Ramos (cell line): Measurements from ENCODE around the gene SLC26A9.
"Not testable (repeated sequence)": the region's sequence is repeated elsewhere in the genome, so short reads cannot be mapped to it uniquely, and the experiment has no call there.

ENCODE experiments used
- in situ Hi-C: fragments of 300-500 bp; cut with MboI; formaldehyde crosslinking; loops from one replicate; pipeline ENCODE4 v1.14.3; 2022; ENCODE audit warnings: low sequenced_read_pairs; ENCODE audit not compliant: unreplicated experiment

SLC26A9 gene

GRCh38 chr1:205914155-205914507 lies 29.1 kb downstream of the SLC26A9 start:
- in situ Hi-C loops: no loop called here

DNA sequence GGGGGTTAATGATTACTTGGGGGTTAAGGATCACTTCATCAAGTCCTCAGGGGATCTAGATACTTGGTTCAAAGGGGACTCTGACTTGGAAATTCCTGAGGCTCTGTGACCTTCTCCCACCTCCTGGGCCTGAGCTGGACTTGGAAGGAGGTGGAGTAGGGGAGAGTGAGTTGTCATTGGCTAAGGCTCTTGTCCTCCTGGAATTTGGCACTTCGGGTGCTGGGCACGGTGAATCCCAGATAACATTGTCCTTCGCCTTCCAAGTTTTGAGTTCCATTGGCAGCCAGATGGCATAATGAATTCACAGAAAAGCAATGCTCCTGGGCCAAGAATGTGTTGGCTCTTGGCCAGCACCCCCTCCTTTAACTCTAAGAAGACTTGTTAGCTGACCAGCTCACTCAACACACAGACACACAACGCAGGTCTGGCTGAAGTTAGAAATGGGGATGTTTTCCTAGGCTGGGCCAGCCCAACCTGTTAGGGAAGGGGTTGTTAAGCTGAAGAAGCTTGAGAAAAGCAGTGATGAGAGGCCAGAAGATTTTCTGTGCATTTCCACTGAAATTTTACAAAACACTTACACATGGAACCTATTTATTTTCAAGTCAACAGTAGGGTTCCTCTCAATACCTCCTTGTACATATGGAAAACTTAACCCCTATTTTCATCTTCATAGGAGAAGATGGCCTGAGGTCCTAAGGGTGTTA lies 29.7 kb downstream of the SLC26A9 start:
- in situ Hi-C loops: no loop called here

- in situ Hi-C loops: no loop called here
Measured at GRCh38 chr1:205907794-205908193, 35.5 kb downstream of the SLC26A9 start.

DNA sequence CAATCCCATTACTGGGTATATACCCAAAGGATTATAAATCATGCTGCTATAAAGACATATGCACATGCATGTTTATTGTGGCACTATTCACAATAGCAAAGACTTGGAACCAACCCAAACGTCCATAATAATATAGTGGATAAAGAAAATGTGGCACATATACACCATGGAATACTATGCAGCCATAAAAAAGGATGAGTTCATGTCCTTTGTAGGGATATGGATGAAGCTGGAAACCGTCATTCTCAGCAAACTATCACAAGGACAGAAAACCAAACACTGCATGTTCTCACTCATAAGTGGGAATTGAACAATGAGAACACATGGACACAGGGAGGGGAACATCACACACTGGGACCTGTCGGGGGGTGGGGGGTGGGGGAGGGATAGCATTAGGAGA lies 38.2 kb downstream of the SLC26A9 start:
- in situ Hi-C loops: not testable (repeated sequence)

GRCh38 chr1:205896351-205896750 lies 46.9 kb downstream of the SLC26A9 start:
- in situ Hi-C loops: no loop called here

- in situ Hi-C loops: not testable (repeated sequence)
Measured at GRCh38 chr1:205894119-205894518, 49.1 kb downstream of the SLC26A9 start.

- in situ Hi-C loops: not testable (repeated sequence)
Measured at GRCh38 chr1:205892175-205892574, 51.1 kb downstream of the SLC26A9 start.

- in situ Hi-C loops: not testable (repeated sequence)
Measured at GRCh38 chr1:205891481-205891880, 51.8 kb downstream of the SLC26A9 start.

GRCh38 chr1:205890631-205891030 lies 52.6 kb downstream of the SLC26A9 start:
- in situ Hi-C loops: not testable (repeated sequence)

DNA sequence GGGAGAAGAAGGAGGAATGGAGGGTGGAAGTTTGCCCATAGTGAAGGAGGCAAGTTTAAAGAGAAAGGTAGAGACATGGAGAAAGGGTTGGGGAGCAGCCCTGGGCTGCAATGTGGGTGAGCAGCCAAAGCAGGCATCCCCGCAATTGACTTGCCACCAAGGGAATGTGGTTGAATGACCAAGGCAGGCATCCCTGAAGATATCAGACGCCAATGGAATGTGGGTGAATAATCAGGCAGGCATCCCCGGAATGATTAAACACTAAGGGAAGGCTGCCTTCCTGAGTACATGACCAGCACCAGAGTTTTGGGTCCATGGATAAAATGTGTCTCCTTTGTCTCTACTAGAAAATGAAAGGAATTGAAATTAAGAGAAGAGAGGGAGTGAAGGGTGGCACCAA lies 53.5 kb downstream of the SLC26A9 start:
- in situ Hi-C loops: not testable (repeated sequence)

DNA sequence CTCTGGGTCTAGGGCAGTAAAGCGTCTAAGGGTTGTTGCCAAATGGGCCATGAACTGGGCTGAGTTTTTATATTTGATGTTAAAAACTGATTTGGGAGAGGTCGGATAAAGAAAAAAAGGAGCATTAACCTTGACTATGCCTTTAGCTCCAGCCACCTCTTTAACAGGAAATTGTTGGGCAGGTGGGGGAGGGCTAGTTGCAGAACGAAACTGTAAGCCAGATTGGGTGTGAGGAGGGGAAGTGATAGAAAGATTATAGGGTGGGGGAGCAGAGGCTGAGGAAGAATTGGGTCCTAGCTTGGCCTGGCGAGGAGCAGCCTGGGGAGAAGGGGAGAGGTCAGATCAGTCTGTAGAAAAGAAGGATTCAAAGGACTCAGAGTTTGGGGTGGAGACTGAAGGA lies 54.2 kb downstream of the SLC26A9 start:
- in situ Hi-C loops: not testable (repeated sequence)

- in situ Hi-C loops: no loop called here
Measured at GRCh38 chr1:205883792-205884191, 59.5 kb downstream of the SLC26A9 start.

DNA sequence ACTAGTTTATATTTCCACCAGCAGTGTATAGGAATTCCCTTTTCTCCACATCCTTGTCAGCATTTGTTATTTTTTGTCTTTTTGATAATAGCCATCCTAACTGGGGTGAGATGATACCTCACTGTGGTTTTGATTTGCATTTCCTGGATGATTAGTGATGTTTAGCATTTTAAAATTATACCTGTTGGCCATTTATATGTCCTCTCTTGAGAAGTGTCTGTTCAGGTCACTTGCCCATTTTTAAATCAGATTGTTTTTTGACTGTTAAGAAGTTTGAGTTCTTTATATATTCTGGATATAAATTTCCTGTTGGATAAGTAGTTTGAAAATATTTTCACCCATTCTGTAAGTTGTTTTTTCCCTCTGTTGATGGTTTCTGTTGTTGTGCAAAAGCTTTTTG lies 62.3 kb downstream of the SLC26A9 start:
- in situ Hi-C loops: no loop called here

- in situ Hi-C loops: no loop called here
Measured at GRCh38 chr1:205879974-205880373, 63.3 kb downstream of the SLC26A9 start.

GRCh38 chr1:205878026-205878425 lies 65.2 kb downstream of the SLC26A9 start:
- in situ Hi-C loops: no loop called here

DNA sequence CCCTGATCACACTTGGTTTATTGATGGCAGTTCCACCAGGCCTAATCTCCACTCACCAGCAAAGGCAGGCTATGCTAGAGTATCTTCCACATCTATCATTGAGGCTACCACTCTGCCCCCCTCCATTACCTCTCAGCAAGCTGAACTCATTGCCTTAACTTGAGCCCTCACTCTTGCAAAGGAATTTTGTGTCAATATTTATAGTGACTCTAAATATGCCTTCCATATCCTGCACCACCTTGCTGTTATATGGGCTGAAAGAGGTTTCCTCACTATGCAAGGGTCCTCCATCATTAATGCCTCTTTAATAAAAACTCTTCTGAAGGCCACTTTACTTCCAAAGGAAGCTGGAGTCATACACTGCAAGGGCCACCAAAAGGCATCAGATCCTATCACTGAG lies 70.1 kb downstream of the SLC26A9 start:
- in situ Hi-C loops: not testable (repeated sequence)

DNA sequence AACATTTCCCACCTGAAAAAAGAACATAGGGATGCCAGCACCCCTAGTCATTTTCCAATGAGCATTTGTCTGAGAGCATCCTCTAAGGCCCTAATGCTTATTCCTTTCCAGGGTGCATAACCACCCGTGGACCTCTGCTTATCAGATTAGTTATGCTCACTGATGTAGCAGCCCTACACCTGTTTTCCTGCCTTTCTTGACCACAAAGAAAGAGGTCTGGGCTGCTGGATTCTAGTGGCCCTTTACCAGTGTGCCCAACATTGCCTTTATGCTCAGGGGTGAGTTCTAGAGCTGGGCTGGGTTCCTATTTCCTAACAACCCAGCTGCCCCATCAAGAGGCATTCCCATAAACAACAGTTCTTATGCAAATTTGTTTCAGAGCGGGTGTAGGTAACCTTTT lies 73.0 kb downstream of the SLC26A9 start:
- in situ Hi-C loops: no loop called here
